Adrenal gland (tissue), 5 donors: ENCODE results near the gene NSD1.

Experiments
- POLR2A ChIP-seq, 2 donors: fragments of 450-650 bp; IDR thresholded peaks; one replicate each; pipeline ENCODE4 v1.6.1; 2017; ENCODE audit warnings: antibody characterized with exemption in 2 of 2, mild to moderate bottlenecking in 2 of 2, moderate library complexity in 1 of 2
- TF ChIP-seq, protein P1 (sequence below), 6 experiments: fragments of 450-650 bp in 4 of 6; fragments of 200-600 bp in 2 of 6; sonication (generic) in 1 of 6; IDR thresholded peaks; 1 replicate in 5 of 6; 2 replicates in 1 of 6; pipeline versions ENCODE4 v1.5.1 to v1.8.0; 2016 to 2021; ENCODE audit warnings: antibody characterized with exemption in 6 of 6, mild to moderate bottlenecking in 2 of 6, moderate library complexity in 1 of 6
- donor health status: DM: no; HTN: no; CAD: no.

DNA sequence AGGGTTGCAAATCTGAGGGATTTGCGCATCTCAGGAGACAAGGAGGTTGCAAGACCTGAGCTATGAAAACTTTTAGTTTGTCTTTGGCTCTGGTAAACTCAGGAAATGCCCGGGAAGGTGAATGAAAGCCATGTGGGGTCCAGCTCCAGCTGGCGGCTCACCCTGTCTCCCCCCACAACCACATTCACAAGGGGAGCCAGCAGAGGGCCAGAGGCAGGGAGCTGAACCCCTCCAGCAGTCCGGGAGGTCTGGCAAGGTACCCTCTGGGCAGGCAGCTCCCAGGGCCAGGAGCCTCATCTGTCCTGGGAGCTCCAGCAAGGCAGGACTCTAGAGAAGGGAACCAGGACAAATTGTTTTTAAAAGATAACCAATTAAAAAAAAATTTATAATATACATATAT is 49.4 kb upstream of the NSD1 start:
- TF ChIP-seq, protein P1, sequence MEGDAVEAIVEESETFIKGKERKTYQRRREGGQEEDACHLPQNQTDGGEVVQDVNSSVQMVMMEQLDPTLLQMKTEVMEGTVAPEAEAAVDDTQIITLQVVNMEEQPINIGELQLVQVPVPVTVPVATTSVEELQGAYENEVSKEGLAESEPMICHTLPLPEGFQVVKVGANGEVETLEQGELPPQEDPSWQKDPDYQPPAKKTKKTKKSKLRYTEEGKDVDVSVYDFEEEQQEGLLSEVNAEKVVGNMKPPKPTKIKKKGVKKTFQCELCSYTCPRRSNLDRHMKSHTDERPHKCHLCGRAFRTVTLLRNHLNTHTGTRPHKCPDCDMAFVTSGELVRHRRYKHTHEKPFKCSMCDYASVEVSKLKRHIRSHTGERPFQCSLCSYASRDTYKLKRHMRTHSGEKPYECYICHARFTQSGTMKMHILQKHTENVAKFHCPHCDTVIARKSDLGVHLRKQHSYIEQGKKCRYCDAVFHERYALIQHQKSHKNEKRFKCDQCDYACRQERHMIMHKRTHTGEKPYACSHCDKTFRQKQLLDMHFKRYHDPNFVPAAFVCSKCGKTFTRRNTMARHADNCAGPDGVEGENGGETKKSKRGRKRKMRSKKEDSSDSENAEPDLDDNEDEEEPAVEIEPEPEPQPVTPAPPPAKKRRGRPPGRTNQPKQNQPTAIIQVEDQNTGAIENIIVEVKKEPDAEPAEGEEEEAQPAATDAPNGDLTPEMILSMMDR (IDR thresholded peaks at IDR 0.05) = no peak
- no peak for TF ChIP-seq POLR2A (IDR thresholded peaks at IDR 0.05)
